NCI-H146 treated with DMSO at 0.1 percent for 48 hours (cell line): ENCODE measurements around the gene PRR29.
"Not testable (repeated sequence)": the region's sequence is repeated elsewhere in the genome, so short reads cannot be mapped to it uniquely, and the experiment has no call there.

Source experiments
- DNase-seq: peaks from one replicate; lab custom pipeline; 2025; ENCODE audit not compliant: unreplicated experiment; lab: John Stamatoyannopoulos, UW

PRR29 gene

DNA sequence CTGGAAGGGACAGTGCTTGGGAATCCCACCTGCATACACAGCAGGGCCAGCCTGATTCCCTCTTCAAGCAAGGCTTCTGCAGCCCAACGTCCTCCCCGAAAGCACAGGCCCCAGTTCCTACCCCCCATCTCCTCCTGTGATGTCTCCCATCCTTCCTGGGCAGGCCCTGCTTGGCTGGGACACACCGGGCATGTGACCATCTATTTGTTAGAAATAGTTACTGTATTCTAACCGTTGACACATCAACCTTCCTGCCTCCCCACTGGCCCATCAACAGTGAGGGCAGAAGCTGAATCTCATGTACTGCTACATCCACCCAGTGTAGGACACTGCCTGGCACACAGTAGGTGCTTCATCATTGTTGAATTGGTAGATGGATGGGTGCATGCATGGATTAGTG, 10.7 kb downstream of the PRR29 start:
- DNase-seq: no peak

GRCh38 chr17:64009571-64010402, 11.6 kb downstream of the PRR29 start:
- DNase-seq: no peak

DNA sequence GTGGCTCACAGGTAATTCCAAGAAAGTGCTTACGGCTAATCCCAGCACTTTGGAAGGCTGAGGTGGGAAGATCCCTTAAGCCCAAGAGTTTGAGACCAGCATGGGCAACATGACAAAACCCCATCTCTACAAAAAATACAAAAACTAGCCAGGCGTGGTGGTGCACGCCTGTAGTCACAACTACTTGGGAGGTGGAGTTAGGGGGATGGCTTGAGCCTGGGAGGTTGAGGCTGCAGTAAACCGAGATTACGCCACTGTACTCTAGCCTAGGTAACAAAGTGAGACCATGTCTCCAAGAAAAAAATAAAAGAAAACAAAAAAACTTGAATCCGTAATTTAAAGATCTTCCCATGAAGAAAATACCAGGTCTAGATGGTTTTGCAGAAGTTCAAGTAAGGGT, 17.3 kb downstream of the PRR29 start:
- no peak for DNase-seq

DNA sequence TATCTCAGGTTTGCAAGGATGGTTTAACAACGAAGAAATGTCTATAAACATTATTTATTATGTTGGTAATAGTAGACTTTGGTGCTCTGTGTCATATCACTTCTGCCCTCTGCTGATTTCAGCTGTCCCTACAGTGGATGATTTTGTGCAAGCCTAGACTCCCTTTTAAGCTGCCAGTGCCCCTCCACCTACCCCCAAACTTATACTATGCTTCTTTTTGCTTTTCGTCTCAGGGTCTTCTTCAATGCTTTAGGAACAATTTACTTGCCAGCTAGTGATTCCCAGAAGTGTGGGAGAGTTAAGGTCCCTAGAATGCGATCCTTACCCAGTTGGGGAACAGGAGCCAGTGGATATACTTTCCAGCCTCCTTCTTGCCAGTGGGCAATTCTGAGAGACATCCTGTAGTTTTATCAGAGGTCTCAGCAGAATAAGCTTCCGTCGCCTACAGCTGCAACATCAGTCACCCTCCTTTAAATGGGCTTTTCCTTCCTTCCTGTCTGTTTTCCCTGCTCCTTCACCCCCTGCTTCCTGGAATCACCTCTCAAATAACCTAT, 18.2 kb downstream of the PRR29 start:
- no peak for DNase-seq

DNA sequence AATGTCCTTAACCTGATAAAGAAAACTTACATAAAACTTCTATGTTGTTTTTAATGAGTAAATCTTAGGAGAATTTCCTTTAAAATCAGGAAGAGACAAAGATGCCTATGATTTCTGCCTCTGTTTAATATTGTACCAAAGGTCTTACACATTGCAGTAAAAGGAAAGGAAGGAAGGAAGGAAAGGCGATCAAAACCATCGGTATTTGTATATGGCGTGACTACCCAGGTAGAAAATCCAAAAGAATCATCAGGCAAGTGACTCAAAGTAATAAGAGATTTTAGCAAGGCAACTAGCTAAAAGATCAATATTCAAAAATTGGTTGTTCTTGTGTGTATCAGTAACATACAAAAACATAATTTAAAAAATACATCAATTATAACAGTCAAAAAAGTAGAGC, 18.8 kb downstream of the PRR29 start:
- no peak for DNase-seq

GRCh38 chr17:64017381-64017980, 19.3 kb downstream of the PRR29 start:
- DNase-seq: no peak

DNA sequence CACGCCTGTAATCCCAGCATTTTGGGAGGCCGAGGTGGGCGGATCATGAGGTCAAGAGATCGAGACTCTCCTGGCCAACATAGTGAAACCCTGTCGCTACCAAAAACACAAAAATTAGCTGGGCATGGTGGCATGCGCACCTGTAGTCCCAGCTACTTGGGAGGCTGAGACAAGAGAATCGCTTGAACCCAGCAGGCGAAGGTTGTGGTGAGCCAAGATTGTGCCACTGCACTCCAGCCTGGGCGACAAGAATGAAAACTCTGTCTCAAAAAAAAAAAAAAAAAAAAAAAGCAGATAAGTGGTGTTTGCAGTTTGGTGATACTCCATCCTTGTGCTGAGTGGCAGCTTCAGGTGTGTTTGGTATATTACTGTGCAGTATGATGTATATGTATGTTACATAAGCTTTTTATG, 21.4 kb downstream of the PRR29 start:
- not testable (repeated sequence) for DNase-seq

- peak; percentile 17 for DNase-seq
These were observed 22.1 kb downstream of the PRR29 start, which contains the start of gene ICAM2 for GRCh38 chr17:64020056-64020766. TSS of gene ICAM2 (minus strand) at chr17:64020633. CDS start at chr17:64006691, 13,942 bp downstream.

- no peak for DNase-seq
These were observed 24.5 kb downstream of the PRR29 start for GRCh38 chr17:64022611-64023063.

- peak; percentile 25 for DNase-seq
These were observed 26.1 kb downstream of the PRR29 start for GRCh38 chr17:64024215-64024654.

- DNase-seq: no peak
These were observed 26.9 kb downstream of the PRR29 start for GRCh38 chr17:64024781-64025731.

DNA sequence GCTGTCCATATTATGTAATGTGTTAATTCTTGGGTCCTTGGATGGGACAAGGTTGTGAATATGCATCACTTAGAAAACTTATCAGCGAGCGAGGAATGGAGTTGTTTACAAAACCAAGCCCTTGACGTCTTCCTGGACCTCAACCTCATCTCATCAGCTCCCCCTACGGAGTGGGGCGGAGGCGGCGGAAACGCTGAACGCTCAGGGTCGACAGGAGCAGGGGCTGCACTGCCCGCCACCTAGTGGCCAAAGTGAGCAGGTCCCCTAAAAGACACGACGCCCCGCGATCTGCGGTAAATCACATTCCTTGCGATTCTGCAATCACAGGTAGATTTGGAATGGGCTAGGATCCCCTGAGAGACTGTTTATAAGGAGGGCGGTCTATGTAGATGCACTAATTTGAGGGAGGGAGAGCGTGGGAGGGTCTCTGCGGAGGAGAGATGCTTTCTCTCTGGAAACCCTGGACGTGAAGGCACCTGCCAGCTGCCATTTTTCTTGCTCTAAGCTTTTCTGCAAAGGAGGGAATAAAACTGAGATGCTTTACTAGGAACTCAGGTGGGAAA, 27.7 kb downstream of the PRR29 start:
- peak; percentile 76 for DNase-seq

DNA sequence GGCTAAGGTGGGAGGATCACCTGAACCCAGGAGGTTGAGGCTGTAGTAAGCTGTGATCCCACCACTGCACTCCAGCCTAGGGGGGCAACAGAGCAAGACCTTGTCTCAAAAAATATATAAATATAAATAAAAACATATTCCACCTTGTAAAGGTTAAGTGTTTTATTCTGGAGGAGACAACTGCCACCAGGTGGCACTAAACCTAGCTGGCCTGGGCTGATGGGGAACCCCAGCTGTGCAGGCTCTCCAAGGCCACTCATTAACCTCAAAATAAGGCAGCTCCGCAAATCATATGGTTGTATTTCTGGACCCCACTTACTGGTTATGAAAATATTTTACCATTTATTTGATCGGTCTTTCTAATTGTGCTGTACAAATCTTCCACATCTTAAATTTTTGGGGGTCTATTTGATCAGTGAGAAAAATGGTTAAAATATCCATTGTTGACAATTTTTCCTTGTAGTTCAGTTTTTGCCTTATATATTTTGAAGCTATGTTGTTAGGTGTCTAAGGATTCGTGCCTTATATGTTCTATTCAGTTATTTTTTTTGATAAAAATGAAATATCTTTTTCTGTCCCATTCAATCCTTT, 30.8 kb downstream of the PRR29 start:
- DNase-seq: peak; percentile 14

GRCh38 chr17:64032081-64032480, 33.9 kb downstream of the PRR29 start:
- no peak for DNase-seq

DNA sequence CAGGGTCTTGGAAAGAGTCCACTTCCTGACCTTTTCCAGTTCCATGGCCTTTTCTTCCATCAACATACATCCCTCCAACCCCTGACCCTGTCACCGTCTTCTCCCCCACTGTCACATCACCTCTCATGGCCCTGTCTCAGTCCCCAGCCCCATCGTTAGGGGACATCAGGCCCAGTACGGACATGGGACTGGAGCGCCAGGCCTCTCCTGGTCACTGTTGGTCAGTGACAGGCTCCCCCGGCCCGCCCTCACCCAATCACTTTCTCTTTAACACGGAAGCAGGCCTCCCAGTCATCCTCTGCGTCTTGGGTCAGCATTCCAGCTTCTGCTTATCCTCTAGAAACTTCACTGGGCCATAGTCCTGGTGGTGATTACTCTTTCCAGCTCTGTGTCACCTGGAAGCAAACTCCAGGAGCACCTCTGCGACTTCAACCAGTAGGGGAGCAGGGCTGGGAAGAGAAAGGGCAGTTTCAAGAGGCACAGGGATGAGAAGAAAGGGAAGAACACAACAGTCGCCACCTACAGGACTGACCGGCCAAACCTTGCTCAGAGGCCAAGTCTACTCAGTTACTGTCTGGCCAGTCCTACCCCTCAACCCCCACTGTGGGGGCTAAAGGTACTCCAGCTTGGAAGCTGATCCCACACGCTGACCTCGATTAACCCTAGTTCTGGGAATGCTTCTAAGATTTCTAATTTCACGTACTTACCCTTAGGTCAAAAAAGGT, 38.2 kb downstream of the PRR29 start:
- no peak for DNase-seq

GRCh38 chr17:64037180-64037579, 39.0 kb downstream of the PRR29 start:
- no peak for DNase-seq

GRCh38 chr17:64037802-64038201, 39.7 kb downstream of the PRR29 start:
- DNase-seq: no peak

DNA sequence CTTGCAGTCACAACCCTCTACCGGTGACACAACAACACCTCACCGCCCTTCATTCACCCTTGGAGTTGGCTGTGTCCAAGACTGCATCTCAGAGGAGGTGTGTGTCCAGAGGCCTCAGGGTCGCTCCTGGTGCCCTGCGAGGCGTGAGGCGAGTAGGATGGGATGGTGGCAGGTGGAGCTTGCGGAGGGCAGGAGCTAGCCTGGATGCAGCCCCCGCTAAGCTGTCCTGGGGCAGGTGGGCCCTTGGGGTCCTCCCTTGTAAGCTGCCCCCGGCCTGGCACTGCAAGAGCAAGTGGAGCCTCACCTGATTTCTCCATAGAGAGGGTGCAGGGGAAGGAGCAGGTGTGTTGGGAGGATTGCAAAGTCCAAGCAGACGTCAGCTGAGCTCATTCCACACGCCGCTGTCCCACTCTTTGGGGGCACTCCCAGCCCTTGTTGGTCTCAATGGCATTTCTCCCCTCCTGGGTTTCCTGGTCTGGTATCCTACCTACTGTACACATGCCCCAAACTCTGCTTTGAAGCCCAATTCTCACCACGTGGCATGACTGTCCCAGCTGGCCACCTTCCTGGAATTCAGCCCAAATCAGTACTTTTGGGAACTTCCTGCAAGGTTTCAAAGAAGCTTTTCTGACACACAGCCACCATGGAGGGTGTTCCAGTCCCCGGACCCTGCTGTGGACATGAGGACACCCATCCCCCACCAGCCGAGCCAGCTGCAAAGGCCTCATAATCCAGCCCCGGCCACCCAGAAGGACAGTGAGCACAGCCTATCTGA, 40.4 kb downstream of the PRR29 start:
- no peak for DNase-seq
